GM18519 (cell line): Measurements from ENCODE around the gene STAG1.
"Not testable (repeated sequence)": the region's sequence is repeated elsewhere in the genome, so short reads cannot be mapped to it uniquely, and the experiment has no call there.

Experiments
- ATAC-seq: cut with Tn5 transposase; IDR thresholded peaks from one replicate; pipeline ENCODE4 v1.9.1; 2021; ENCODE audit warnings: mild to moderate bottlenecking, moderate library complexity; ENCODE audit not compliant: unreplicated experiment, low FRiP score

STAG1 gene

DNA sequence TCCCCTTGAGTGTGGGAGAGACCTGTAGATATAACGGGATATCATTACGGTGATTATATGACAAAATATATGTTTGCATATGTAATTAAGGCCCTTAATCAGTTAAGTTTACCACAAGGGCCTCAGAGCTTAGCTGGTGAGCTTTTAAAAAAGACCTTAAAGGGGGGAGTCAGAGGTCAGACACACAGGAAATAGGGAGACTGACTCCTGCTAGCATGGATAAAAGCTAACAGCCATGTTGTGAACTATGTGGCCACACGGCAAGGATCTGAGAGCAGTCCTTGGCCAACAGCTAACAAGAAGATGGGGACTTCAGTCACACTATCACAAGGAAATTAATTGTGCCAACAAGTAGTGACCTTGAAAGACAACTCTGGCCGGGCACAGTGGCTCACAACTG lies 3.1 kb downstream of the STAG1 start:
- no peak for ATAC-seq

GRCh38 chr3:136745916-136746315 lies 6.3 kb downstream of the STAG1 start:
- no peak for ATAC-seq

GRCh38 chr3:136741063-136741462 lies 11.1 kb downstream of the STAG1 start:
- ATAC-seq = no peak

DNA sequence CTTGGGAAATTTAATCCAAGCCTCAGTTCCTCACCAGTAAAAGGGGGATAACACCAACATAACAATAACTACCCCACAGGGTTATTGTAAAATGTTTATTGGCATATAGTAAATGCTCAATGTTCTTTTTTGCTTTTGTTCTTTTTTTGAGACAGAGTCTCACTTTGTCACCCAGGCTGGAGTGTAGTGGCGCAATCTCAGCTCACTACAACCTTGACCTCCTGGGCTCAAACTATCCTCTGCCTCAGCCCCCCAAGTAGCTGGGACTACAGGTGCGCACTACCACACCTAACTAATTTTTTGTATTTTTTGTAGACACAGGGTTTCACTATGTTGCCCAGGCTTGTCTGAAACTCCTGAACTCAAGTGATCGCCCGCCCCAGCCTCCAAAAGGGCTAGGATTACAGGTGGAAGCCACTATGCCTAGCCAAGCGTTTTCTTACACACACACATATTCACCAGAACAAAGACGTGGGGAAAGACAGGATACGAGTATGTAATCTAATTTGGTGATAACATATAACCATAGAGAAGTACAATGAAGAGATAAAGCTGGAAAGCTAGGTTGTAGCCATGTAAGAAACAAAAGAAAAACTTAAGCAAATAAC lies 11.7 kb downstream of the STAG1 start:
- no peak for ATAC-seq

GRCh38 chr3:136736950-136737349 lies 15.2 kb downstream of the STAG1 start:
- not testable (repeated sequence) for ATAC-seq

GRCh38 chr3:136735103-136735502 lies 17.1 kb downstream of the STAG1 start:
- ATAC-seq = no peak

DNA sequence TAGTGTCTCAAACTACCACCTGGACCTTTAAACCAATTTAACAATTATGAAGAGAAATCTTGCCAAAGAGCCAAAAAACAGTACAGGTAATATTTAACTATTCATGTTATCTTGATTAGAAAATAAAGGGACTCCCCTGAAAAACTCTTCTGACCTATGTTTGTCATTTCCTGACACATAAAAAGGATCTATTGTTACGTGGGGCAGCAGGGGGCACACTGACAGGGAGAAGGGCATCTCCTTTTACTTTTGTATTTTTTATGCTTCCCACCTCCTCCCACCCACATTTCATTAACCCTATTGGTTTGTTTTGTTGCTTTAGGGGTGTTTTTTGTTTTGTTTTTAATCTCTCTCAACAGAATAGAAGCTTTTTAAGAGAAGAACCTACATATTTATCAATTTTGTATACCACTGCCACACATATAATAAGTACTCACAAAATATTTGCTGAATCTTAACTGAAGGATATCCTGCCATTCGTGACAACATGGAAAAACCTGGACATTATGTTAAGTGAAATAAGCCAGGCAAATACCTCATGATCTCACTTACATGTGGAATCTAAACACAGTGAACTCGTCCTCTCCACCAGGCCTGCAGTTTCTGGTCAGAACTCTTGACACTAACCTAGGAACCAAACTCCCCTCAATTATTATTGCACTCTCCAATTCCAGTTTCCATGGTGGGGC lies 17.7 kb downstream of the STAG1 start:
- no peak for ATAC-seq

DNA sequence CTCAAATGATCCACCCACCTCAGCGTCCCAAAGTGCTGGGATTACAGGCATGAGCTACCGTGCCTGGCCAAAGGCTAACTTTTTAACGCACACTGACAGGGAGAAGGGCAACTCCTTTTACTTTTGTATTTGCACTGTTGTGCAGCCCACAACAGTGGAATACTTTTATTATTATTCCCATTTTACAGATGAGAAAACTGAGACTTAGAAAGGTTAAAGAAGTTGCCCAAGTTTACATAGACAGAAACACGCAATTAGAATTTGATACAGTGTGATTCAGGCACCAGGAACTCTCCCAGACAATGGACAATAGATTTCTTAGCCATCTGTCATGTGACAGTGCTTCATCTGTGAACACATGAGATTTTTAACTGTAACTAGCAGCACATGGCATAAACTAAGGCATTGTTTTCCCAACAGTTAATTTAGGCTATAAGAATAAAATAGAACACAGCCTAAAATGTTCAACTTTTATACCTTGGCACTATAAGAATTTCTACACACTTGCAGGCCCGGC lies 18.8 kb downstream of the STAG1 start:
- no peak for ATAC-seq

- ATAC-seq = no peak
Observed at GRCh38 chr3:136731274-136731884, 20.8 kb downstream of the STAG1 start.

DNA sequence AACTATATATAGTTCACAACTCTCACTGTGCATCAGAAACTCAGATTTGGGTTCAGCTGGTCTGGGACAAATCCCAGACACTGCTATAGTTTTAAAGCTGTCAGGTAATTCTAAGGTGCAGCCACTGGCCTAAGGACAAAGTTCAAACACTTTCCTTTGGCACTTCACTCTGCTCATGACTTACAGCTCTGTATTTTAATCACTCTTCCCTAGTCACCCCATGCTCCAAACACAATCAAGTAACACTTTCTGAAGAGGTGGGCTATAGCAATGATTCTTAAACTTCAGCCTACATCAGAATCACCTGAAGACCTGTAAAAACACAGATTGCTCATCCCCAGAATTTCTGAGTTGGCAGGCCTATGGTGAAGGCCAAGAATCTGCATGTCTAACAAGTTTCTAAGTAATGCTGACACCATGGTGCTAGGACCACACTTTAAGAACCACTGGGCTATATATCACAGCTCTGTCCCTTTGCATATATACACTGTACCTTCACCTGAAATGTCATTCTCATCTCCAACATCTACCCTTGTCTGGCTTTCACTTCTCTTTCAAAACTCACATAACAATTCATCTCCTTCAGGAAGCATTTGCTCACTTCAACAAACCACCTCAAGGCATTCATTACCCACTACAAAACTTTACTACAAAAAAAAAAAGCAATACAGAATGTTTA lies 21.4 kb downstream of the STAG1 start:
- ATAC-seq = no peak

DNA sequence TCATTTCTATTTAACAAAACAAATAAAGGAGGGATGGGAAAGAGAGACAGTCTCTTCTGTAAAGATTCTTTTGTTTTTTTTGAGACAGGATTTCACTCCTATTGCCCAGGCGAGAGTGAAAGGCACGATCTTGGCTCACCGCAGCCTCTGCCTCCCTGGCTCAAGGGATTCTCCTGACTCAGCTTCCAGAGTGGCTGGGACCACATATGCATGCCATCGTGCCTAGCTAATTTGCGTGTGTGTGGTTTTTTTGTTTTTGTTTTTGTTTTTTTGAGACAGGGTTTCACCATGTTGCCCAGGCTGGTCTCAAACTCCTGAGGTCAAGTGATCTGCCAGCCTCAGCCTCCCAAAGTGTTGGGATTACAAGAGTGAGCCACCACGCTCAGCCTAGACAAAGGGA lies 23.3 kb downstream of the STAG1 start:
- no peak for ATAC-seq

GRCh38 chr3:136728473-136728872 lies 23.7 kb downstream of the STAG1 start:
- ATAC-seq = no peak

DNA sequence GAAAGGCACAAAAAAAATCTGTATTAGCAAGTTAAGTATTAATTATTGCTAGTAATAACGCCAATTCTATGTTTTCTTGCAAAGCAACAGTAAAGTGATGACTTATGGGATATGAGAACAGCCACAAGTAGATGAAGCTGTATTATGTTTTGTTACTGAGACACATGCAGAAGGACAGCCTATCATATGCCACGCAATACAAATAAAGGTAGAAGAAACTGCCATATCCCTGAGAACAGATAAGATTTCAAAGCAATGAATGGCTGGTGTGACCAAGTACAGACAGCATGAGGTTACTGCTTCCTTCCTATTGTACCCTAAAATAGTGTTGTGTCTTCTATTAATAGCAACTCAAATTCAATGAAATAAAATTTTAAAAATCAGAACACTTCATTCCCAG lies 26.7 kb downstream of the STAG1 start:
- no peak for ATAC-seq

DNA sequence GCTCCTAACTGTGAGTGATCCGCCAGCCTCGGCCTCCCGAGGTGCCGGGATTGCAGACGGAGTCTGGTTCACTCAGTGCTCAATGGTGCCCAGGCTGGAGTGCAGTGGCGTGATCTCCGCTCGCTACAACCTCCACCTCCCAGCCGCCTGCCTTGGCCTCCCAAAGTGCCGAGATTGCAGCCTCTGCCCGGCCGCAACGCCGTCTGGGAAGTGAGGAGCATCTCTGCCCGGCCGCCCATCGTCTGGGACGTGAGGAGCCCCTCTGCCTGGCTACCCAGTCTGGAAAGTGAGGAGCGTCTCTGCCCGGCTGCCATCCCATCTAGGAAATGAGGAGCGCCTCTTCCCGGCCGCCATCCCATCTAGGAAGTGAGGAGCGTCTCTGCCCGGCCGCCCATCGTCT lies 29.3 kb downstream of the STAG1 start:
- ATAC-seq = not testable (repeated sequence)

GRCh38 chr3:136722399-136722798 lies 29.8 kb downstream of the STAG1 start:
- ATAC-seq = not testable (repeated sequence)

- ATAC-seq = no peak
Observed at GRCh38 chr3:136720091-136720490, 32.1 kb downstream of the STAG1 start.

DNA sequence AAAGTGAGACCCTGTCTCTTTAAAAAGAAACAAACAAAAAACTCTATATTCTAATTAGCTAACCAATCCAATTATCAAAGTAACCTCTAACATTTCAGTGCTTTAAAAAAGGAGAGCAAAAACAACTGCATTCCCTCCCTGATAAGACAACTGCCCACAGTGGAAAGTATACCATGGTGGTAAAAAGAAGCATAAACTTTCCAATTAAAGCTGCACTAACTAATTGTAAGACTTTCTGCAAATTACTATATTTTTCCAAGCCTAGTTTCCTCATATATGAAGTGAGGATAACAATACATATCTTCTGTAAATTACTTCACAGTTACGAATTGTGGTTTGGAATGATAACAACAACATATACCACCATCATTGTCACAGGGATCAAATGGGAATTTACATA lies 35.5 kb downstream of the STAG1 start:
- ATAC-seq = no peak

DNA sequence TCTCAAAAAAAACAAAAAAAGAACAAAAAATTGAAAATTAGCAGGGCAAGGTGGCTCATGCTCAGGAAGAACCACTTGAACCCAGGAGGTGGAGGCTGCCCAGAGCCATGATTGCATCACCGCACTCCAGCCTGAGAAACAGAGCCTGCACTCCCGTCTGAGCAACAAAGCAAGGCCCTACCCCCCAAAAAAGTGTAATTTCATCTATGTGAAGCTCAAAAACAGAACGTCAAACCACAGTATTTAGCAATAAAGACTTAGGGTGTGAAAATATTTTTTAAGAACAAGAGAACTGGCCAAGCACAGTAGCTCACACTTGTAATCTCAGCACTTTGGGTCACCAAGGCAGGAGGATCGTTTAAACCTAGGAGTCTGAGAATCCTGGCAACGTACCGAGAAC lies 38.2 kb downstream of the STAG1 start:
- no peak for ATAC-seq

DNA sequence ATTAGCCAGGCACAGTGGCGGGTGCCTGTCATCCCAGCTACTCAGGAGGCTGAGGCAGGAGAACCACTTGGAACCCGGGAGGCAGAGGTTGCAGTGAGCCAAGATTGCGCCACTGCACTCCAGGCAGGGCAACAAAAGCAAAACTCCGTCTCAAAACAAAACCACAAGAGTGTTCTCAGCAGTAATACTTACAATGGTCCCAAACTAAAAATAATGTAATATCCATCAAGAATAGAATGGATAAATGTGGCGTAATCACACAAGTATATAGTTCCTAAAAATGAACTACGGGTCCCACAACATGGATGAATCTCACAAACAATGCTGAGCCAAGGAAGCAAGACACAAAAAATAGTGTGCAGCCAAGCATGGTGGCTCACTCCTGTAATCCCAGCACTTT lies 39.2 kb downstream of the STAG1 start:
- no peak for ATAC-seq

DNA sequence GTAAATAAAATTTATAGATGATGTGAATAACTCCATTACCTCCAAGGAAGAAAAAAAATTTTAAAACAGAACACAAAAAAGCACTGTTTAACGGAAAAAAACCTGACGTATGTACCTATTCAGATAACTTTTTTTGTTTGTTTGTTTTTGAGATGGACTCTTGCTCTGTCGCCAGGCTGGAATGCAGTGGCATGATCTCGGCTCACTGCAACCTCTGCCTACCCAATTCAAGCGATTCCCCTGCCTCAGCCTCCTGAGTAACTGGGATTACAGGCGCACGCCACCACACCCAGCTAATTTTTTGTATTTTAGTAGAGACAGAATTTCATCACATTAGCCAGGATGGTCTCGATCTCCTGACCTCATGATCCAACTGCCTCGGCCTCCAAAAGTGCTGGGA lies 40.3 kb downstream of the STAG1 start:
- not testable (repeated sequence) for ATAC-seq

- no peak for ATAC-seq
Observed at GRCh38 chr3:136711277-136711676, 40.9 kb downstream of the STAG1 start.
